ENCODE data around the gene CDK11B.

DNA sequence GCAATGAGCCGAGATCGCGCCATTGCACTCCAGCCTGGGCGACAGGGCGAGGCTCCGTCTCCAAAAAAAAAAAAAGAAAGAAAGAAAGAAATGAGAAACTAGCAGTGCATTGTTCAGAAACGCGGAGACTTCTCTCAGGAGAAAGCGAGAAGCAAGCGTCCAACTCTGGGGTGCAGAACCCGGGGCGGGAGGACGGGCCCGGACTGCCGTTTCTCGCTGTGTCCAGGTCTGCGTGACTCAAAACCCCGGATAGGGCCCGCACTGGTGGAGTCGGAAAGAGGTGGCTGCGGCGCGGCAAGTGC is 43.9 kb downstream of the CDK11B start:
- TF ChIP-seq, protein P1, sequence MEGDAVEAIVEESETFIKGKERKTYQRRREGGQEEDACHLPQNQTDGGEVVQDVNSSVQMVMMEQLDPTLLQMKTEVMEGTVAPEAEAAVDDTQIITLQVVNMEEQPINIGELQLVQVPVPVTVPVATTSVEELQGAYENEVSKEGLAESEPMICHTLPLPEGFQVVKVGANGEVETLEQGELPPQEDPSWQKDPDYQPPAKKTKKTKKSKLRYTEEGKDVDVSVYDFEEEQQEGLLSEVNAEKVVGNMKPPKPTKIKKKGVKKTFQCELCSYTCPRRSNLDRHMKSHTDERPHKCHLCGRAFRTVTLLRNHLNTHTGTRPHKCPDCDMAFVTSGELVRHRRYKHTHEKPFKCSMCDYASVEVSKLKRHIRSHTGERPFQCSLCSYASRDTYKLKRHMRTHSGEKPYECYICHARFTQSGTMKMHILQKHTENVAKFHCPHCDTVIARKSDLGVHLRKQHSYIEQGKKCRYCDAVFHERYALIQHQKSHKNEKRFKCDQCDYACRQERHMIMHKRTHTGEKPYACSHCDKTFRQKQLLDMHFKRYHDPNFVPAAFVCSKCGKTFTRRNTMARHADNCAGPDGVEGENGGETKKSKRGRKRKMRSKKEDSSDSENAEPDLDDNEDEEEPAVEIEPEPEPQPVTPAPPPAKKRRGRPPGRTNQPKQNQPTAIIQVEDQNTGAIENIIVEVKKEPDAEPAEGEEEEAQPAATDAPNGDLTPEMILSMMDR (conservative IDR thresholded peaks at IDR 0.05) = no peak
- TF ChIP-seq ZFX (IDR thresholded peaks at IDR 0.05) = no peak

All from C4-2B (cell line).